K562 (cell line): ENCODE measurements around the gene KIF5A. TPM values are rescaled to one million over a fixed set of nuclear protein-coding genes. Genes with fewer than 3 reads are reported as not detected.
A peak's percentile ranks its signal among the peaks of the same experiment; 100 is the strongest.

Experiments
- CBFB ChIP-seq: sonication (generic); formaldehyde crosslinking; IDR thresholded peaks from 2 replicates; pipeline ENCODE4 v1.4.0; 2020; ENCODE audit warnings: mild to moderate bottlenecking, missing genetic modification reagents
- CREM ChIP-seq: IDR thresholded peaks from 2 replicates; pipeline ENCODE4 v1.6.1; 2014; ENCODE audit warnings: antibody characterized with exemption, low read depth
- FOXA3 ChIP-seq, 2 experiments: fragments of 450-650 bp in 1 of 2; sonication (generic) in 1 of 2; formaldehyde crosslinking; IDR thresholded peaks in 1 of 2; conservative IDR thresholded peaks in 1 of 2; 2 replicates each; pipeline versions ENCODE4 v1.4.0 to v1.8.0; 2020 to 2022; ENCODE audit warnings: mild to moderate bottlenecking in 2 of 2, missing genetic modification reagents in 1 of 2
- HBP1 ChIP-seq: fragments of 450-650 bp; formaldehyde crosslinking; IDR thresholded peaks from 2 replicates; pipeline ENCODE4 v1.4.0; 2022; ENCODE audit warnings: missing genetic modification characterization
- IRF1 ChIP-seq: sonication (generic); formaldehyde crosslinking; IDR thresholded peaks from 2 replicates; pipeline ENCODE4 v1.8.0; 2022; ENCODE audit warnings: missing genetic modification reagents, mild to moderate bottlenecking, borderline replicate concordance
- KDM2B ChIP-seq: fragments of 250-450 bp; sonication (Bioruptor Pico); IDR thresholded peaks from 2 replicates; pipeline ENCODE4 v1.8.0; 2021; ENCODE audit warnings: mild to moderate bottlenecking, moderate library complexity
- KLF16 ChIP-seq: IDR thresholded peaks from 2 replicates; pipeline ENCODE4 v1.6.1; 2016; ENCODE audit warnings: antibody characterized with exemption
- MNT ChIP-seq, 2 experiments: fragments of 450-650 bp; conservative IDR thresholded peaks; 2 replicates each; pipeline ENCODE4 v1.6.1; 2017; ENCODE audit warnings: mild to moderate bottlenecking in 2 of 2, moderate library complexity in 2 of 2
- PKNOX1 ChIP-seq: fragments of 450-650 bp; IDR thresholded peaks from 2 replicates; pipeline ENCODE4 v1.6.1; 2016
- RNF2 ChIP-seq: sonication (generic); IDR thresholded peaks from 2 replicates; pipeline ENCODE4 v1.6.1; 2016
- RUNX1 ChIP-seq: sonication (generic); IDR thresholded peaks from 2 replicates; pipeline ENCODE4 v1.6.1; 2016; ENCODE audit warnings: antibody characterized with exemption, low read depth
- SNIP1 ChIP-seq: fragments of 450-650 bp; IDR thresholded peaks from 2 replicates; pipeline ENCODE4 v1.7.1; 2017; ENCODE audit warnings: low read depth, mild to moderate bottlenecking
- TFAP4 ChIP-seq: sonication (generic); formaldehyde crosslinking; IDR thresholded peaks from 2 replicates; pipeline ENCODE4 v1.8.0; 2022; ENCODE audit warnings: missing genetic modification reagents, mild to moderate bottlenecking, moderate library complexity, borderline replicate concordance
- VEZF1 ChIP-seq: fragments of 200-800 bp; sonication (Bioruptor generic); IDR thresholded peaks from 2 replicates; pipeline ENCODE4 v1.6.1; 2017; ENCODE audit warnings: missing genetic modification characterization, missing compliant biosample characterization
- ZBTB11 ChIP-seq, 3 experiments: fragments of 200-800 bp in 1 of 3; fragments of 250-450 bp in 1 of 3; fragments of 450-650 bp in 1 of 3; sonication (Bioruptor Pico) in 1 of 3; sonication (Bioruptor generic) in 1 of 3; formaldehyde crosslinking in 1 of 3; IDR thresholded peaks; 2 replicates each; pipeline versions ENCODE4 v1.6.1 to v1.8.0; 2016 to 2022; ENCODE audit warnings: mild to moderate bottlenecking in 2 of 3, missing genetic modification characterization in 2 of 3, missing compliant biosample characterization in 1 of 3, moderate library complexity in 1 of 3
- polyA plus RNA-seq, 8 experiments: library from polyadenylated mRNA; depleted of rRNA in 4 of 8; stranded (reverse) in 5 of 8; unstranded in 3 of 8; fragments of >200 nt; fragmentation: Nextera tagmentation in 2 of 8; fragmentation: Illumina TruSeq in 1 of 8; extraction: Ambion mirVana in 2 of 8; extraction: Trizol in 1 of 8; gene quantifications; 2 replicates each; pipeline versions ENCODE4 v1.2.1 to v1.2.3, GENCODE V29; 2011 to 2014; ENCODE audit warnings: inconsistent platforms in 1 of 8, missing spikeins in 1 of 8
- total RNA-seq, 7 experiments: library from RNA; depleted of rRNA in 6 of 7; stranded (reverse); fragments of >200 nt in 6 of 7; fragmentation: Illumina TruSeq in 2 of 7; extraction: Trizol in 2 of 7; gene quantifications; 2 replicates each; pipeline versions ENCODE4 v1.2.1 to v1.2.3, GENCODE V29; 2011 to 2021; ENCODE audit warnings: low replicate concordance in 1 of 7

Gene KIF5A
- total and polyA plus RNA-seq, 9 of the 15 experiments (the other 6 are each of a cell fraction or from before 2014, with no cell fraction given): 3.4 to 17.7 (median 8.0) TPM

GRCh38 chr12:57539134-57539768 is 10.6 kb upstream of the KIF5A start (continued):
- TF ChIP-seq ZBTB11 (CRISPR knock-in tag; IDR thresholded peaks at IDR 0.05) (peak in 1 of 3 experiments; percentile 67; a peak in 1 of 6 replicates), HBP1 (CRISPR knock-in tag) (no peak), MNT (conservative IDR thresholded peaks at IDR 0.05) (peak; percentile 68 to 88), PKNOX1 (peak; percentile 72), KDM2B (CRISPR knock-in tag) (no peak), CREM (0 out of 2 replicates have a peak, but pooled peaks have one; percentile 38), SNIP1 (no peak), FOXA3 (CRISPR knock-in tag; conservative IDR thresholded peaks at IDR 0.05 in 1 of 2, IDR thresholded peaks at IDR 0.05 in 1 of 2) (peak; percentile 96 to 98), TFAP4 (CRISPR knock-in tag) (peak; percentile 40; the same call in 1 of the 2 replicates), KLF16 (peak; percentile 83), RUNX1 (0 out of 2 replicates have a peak, but pooled peaks have one; percentile 46), RNF2 (peak; percentile 87), CBFB (CRISPR knock-in tag) (no peak), VEZF1 (CRISPR knock-in tag) (peak; percentile 63), IRF1 (CRISPR knock-in tag) (no peak)
